Coronary artery (tissue), 2 donors: ENCODE data around the gene FOXD2.
A peak's percentile ranks its signal among the peaks of the same experiment; 100 is the strongest.

Source experiments
- DNase-seq: peaks from one replicate; pipeline ENCODE4 v3.0.0-alpha.2; 2017; ENCODE audit warnings: low spot score
- H3K27ac ChIP-seq, 2 donors: fragments of 200-600 bp; sonication (generic); one replicate each; pipeline ENCODE4 v1.5.1; 2016 to 2019
- H3K4me3 ChIP-seq: fragments of 200-600 bp; sonication (generic); 2 replicates; pipeline ENCODE4 v1.5.1; 2016; ENCODE audit warnings: mild to moderate bottlenecking, moderate library complexity
- TF ChIP-seq, protein P1 (sequence below): fragments of 200-600 bp; sonication (generic); IDR thresholded peaks from one replicate; pipeline ENCODE4 v1.5.1; 2019; ENCODE audit warnings: antibody characterized with exemption

FOXD2 gene

DNA sequence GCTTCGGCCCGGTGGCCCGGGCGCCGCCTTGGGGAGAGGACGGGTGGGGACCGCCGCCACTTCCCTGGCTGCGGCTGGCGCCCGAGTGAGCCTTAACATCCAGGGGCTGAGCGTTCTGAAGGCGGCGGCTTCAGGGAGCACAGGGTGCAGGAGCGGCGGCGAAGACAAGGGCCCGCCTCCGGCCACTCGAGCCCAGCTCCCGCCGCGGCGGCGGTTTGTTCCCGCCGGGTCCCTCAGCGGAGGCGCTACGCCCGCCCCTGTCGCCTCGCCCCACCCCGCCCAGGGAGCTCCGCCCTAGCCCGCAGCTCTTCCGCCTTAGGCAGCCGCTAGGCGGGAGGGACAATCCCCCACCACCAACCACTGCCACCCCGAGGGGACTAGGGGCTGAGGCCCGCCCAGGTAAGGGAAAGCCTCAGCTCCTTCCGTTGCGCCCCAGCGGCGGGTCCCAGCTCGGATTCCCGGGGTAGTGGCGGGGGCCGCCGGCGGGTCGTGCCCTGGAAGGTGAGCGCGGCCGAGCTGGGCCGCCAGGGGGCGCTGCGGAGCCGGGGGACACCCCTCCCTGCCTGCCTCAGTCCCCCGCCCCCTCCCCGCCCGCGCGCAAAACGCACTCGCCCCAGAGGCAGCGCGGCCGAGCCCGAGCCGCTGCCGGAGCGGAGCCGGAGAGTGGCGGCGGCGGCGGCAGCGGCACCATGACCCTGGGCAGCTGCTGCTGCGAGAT lies at the start of gene FOXD2:
FOXD2 (plus strand) TSS at position 598 of the 718 bp plus-strand sequence; CDS start at position 690, 92 bp downstream.
- Histone ChIP-seq H3K27ac (peak within 1 kb of the TSS; percentile 84 to 92), H3K4me3 (peak within 1 kb of the TSS; percentile 85)
- TF ChIP-seq, protein P1, sequence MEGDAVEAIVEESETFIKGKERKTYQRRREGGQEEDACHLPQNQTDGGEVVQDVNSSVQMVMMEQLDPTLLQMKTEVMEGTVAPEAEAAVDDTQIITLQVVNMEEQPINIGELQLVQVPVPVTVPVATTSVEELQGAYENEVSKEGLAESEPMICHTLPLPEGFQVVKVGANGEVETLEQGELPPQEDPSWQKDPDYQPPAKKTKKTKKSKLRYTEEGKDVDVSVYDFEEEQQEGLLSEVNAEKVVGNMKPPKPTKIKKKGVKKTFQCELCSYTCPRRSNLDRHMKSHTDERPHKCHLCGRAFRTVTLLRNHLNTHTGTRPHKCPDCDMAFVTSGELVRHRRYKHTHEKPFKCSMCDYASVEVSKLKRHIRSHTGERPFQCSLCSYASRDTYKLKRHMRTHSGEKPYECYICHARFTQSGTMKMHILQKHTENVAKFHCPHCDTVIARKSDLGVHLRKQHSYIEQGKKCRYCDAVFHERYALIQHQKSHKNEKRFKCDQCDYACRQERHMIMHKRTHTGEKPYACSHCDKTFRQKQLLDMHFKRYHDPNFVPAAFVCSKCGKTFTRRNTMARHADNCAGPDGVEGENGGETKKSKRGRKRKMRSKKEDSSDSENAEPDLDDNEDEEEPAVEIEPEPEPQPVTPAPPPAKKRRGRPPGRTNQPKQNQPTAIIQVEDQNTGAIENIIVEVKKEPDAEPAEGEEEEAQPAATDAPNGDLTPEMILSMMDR, result peak; percentile 98
- DNase-seq, result peak; percentile 91

DNA sequence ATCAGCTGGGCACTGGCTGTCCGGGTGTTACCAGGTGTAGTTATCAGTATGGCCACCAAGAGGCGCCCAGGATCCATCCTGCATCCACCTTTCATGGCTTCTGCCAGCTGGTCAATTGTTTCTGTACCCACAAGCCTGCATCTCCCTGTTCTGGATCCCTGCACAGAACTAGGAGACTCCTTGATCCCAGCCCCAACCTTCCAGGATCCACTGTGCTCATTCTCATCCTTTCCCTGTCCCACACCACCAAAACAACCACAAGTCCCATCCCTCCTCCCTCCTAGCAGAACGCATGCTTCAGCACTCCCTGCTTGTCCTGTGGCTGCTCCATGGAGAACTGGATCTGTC lies 49.0 kb upstream of the FOXD2 start:
- no peak overlapping the region for H3K4me3 ChIP-seq
- H3K27ac ChIP-seq, result no peak overlapping the region
- TF ChIP-seq, protein P1, result peak; percentile 77
- DNase-seq, result no peak

- DNase-seq, result no peak
- TF ChIP-seq, protein P1, result no peak
- Histone ChIP-seq H3K27ac (no peak overlapping the region), H3K4me3 (no peak overlapping the region)
Measured at GRCh38 chr1:47389731-47390130, 48.1 kb upstream of the FOXD2 start.

DNA sequence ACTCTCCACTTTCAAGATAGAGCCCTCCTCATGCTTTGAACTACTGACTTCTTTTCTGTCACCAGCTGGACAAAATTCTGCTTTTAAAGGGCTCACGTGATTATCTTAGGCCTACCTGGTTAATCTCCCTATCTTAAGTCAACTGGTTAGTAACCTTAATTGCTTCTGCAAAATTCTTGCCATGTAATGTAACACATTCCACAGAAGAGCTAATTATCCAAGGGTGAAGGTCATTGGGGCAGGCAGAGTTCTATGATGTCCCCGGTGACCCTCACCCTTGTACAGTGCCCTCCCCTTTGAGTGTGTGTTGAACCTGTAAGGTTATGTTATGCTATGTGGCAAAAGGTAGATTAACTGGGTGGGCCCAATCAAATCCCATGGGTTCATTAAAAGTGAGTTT lies 47.0 kb upstream of the FOXD2 start:
- TF ChIP-seq, protein P1, result no peak
- no peak for DNase-seq
- no peak overlapping the region for H3K4me3 ChIP-seq
- H3K27ac ChIP-seq, result no peak overlapping the region

DNA sequence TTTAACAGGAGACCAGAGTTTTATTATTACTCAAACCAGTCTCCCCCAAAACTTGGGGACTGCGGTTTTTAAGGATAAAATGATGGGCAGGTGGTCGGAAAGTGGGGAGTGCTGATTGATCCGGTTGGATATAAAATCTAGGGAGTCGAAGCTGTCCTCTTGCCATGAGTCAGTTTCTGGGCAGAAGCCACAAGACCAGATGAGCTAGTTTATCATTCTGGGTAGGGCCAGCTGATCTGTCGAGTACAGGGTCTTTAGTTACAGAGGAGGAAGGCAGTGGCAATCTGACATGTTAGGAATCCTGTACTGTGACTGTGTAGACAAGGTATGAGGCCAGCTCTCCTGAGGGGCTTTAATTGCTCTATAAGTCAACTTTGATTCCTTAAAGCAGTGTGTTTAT lies 44.7 kb upstream of the FOXD2 start:
- TF ChIP-seq, protein P1, result no peak
- H3K27ac ChIP-seq, result no peak overlapping the region

GRCh38 chr1:47395433-47395832 lies 42.4 kb upstream of the FOXD2 start:
- no peak overlapping the region for H3K27ac ChIP-seq
- TF ChIP-seq, protein P1, result no peak
- DNase-seq, result no peak
- no peak overlapping the region for H3K4me3 ChIP-seq

More for the DNA sequence above, 44.7 kb upstream of the FOXD2 start:
- no peak for DNase-seq
- H3K4me3 ChIP-seq, result no peak overlapping the region

DNA sequence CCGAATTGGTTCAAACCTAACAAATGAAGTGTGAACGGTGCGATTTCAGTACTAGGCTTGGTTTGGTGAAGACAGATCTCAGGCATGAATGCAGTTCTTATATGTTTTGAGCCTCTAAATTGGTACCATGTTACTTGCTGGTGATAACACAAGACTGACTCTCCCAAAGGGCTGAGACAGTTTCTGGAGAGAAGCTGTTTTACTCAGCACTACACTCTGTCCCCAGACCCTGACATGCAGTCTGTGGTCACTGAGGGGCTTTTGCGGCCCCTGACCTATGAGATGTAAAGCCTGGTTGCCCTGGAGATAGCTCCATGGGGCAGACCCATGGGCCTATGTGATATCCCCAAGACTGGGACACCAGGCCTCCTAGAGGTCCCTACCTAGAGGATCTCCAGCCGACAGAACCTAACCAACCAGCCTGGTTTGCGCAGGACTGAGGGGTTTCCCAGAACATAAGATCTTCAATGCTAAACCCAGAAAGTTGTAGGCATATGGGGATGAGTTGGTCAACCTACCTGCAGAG lies 41.1 kb upstream of the FOXD2 start:
- H3K4me3 ChIP-seq, result no peak overlapping the region
- TF ChIP-seq, protein P1, result no peak
- no peak for DNase-seq
- H3K27ac ChIP-seq, result no peak overlapping the region
